Vagina (tissue), 2 donors: Measurements from ENCODE around the gene ZNF687. TPM values are rescaled to one million over a fixed set of nuclear protein-coding genes. Genes with fewer than 3 reads are reported as not detected.

Source experiments
- DNase-seq, 2 donors: peaks; one replicate each; pipeline ENCODE4 v3.0.0-alpha.2; 2017; ENCODE audit errors: extremely low spot score in 2 of 2
- H3K27ac ChIP-seq: fragments of 200-600 bp; sonication (generic); one replicate; pipeline ENCODE4 v1.5.1; 2019
- H3K27me3 ChIP-seq: fragments of 200-600 bp; sonication (generic); one replicate; pipeline ENCODE4 v1.5.1; 2019
- H3K36me3 ChIP-seq, 2 donors: fragments of 200-600 bp; sonication (generic); one replicate each; pipeline ENCODE4 v1.5.1; 2017 to 2019
- H3K4me1 ChIP-seq: fragments of 200-600 bp; sonication (generic); one replicate; pipeline ENCODE4 v1.5.1; 2019
- H3K4me3 ChIP-seq, 2 donors: fragments of 200-600 bp; sonication (generic); 1 replicate in 1 of 2; 2 replicates in 1 of 2; pipeline ENCODE4 v1.5.1; 2016 to 2019
- H3K9me3 ChIP-seq: fragments of 200-600 bp; sonication (generic); one replicate; pipeline ENCODE4 v1.5.1; 2019
- CTCF ChIP-seq, 3 experiments: fragments of 450-650 bp in 2 of 3; fragments of 200-600 bp in 1 of 3; sonication (generic) in 1 of 3; IDR thresholded peaks; one replicate each; pipeline ENCODE4 v1.5.1; 2017 to 2019; ENCODE audit warnings: antibody characterized with exemption in 3 of 3, mild to moderate bottlenecking in 2 of 3, moderate library complexity in 2 of 3
- POLR2A ChIP-seq, 2 donors: fragments of 450-650 bp; IDR thresholded peaks; one replicate each; pipeline ENCODE4 v1.6.1; 2017; ENCODE audit warnings: antibody characterized with exemption in 2 of 2, mild to moderate bottlenecking in 2 of 2, moderate library complexity in 2 of 2
- POLR2AphosphoS5 ChIP-seq, 2 donors: sonication (generic); formaldehyde crosslinking; IDR thresholded peaks; one replicate each; pipeline ENCODE4 v1.9.0; 2017; ENCODE audit warnings: antibody characterized with exemption in 2 of 2, mild to moderate bottlenecking in 2 of 2, low read depth in 1 of 2; ENCODE audit not compliant: insufficient read depth in 1 of 2
- intact Hi-C: fragments of 100-400 bp; cut with DNase I; formaldehyde crosslinking; loops from one replicate; pipeline ENCODE4 v1.15.1; 2023
- total RNA-seq: library from RNA; depleted of rRNA; stranded (reverse); fragments of >200 nt; gene quantifications from one replicate; pipeline ENCODE4 v1.2.3, GENCODE V29; 2016

The ZNF687 gene
- total RNA-seq, 1 donor from 2014 or later = 26.8 TPM

GRCh38 chr1:151326619-151327222, 44.6 kb downstream of the ZNF687 start:
- Histone ChIP-seq H3K9me3 (no peaks in the 10 kb centered on the region), H3K27ac (peak overlapping the region; percentile 92), H3K27me3 (no peaks in the 10 kb centered on the region), H3K36me3 (peaks cover 0 to 31% of the 10 kb centered on the region in 2 donors), H3K4me1 (peaks cover 50% of the 10 kb centered on the region), H3K4me3 (peak overlapping the region; percentile 62 to 86)
- DNase-seq = no peak
- intact Hi-C loops = loop anchor here (1.0 kb wide), 1 partner anchor 44 kb away; the partner anchor contains the start of gene ZNF687
- no peak for TF ChIP-seq POLR2AphosphoS5 (IDR thresholded peaks at IDR 0.05; ENCODE audit: insufficient read depth in 1 of 2, low read depth in 1 of 2)
- TF ChIP-seq POLR2A (IDR thresholded peaks at IDR 0.05) = no peak
- TF ChIP-seq CTCF (IDR thresholded peaks at IDR 0.05) = no peak

GRCh38 chr1:151327223-151327902, 45.3 kb downstream of the ZNF687 start, which contains the start of gene PI4KB:
Gene PI4KB (minus strand): TSS chr1:151327416. CDS start chr1:151316481, 10,935 bp downstream.
- H3K27ac ChIP-seq = peak within 1 kb of the TSS; percentile 92
- intact Hi-C loops = loop anchor here (1.0 kb wide), 1 partner anchor 45 kb away; the partner anchor contains the start of gene ZNF687
- peak in 1 of 2 donors; percentile 98 for DNase-seq

GRCh38 chr1:151327903-151328674, 46.0 kb downstream of the ZNF687 start:
- TF ChIP-seq POLR2AphosphoS5 (IDR thresholded peaks at IDR 0.05; ENCODE audit: insufficient read depth in 1 of 2, low read depth in 1 of 2) (peak in 1 of 2 donors; percentile 2), CTCF (IDR thresholded peaks at IDR 0.05) (no peak)
- intact Hi-C loops = loop anchor here (1.0 kb wide), 1 partner anchor 46 kb away; the partner anchor contains the start of gene ZNF687
- DNase-seq = no peak
- Histone ChIP-seq H3K36me3 (peaks cover 0 to 18% of the 10 kb centered on the region in 2 donors), H3K9me3 (no peaks in the 10 kb centered on the region), H3K27ac (peak overlapping the region; percentile 92), H3K4me3 (peak overlapping the region; percentile 62 to 86), H3K27me3 (no peaks in the 10 kb centered on the region), H3K4me1 (peaks cover 40% of the 10 kb centered on the region)

More at GRCh38 chr1:151327223-151327902, 45.3 kb downstream of the ZNF687 start, which contains the start of gene PI4KB:
- Histone ChIP-seq H3K4me1 (peaks cover 45% of the 10 kb centered on the region), H3K27me3 (no peaks in the 10 kb centered on the region), H3K9me3 (no peaks in the 10 kb centered on the region), H3K4me3 (peak within 1 kb of the TSS; percentile 62 to 86), H3K36me3 (peaks cover 0 to 25% of the 10 kb centered on the region in 2 donors)
- TF ChIP-seq CTCF (IDR thresholded peaks at IDR 0.05) = no peak
- peak; percentile 73 to 97 for TF ChIP-seq POLR2AphosphoS5 (IDR thresholded peaks at IDR 0.05; ENCODE audit: insufficient read depth in 1 of 2, low read depth in 1 of 2)

- H3K4me3 ChIP-seq = no peak overlapping the region
- H3K27ac ChIP-seq = no peak overlapping the region
- no peaks in the 10 kb centered on the region for H3K27me3 ChIP-seq
- H3K9me3 ChIP-seq = no peaks in the 10 kb centered on the region
- TF ChIP-seq POLR2A (IDR thresholded peaks at IDR 0.05) = no peak
- no peak for TF ChIP-seq CTCF (IDR thresholded peaks at IDR 0.05)
- no peak for TF ChIP-seq POLR2AphosphoS5 (IDR thresholded peaks at IDR 0.05; ENCODE audit: insufficient read depth in 1 of 2, low read depth in 1 of 2)
- intact Hi-C loops = no loop called here
- H3K36me3 ChIP-seq = no peaks in the 10 kb centered on the region
- no peak for DNase-seq
- no peaks in the 10 kb centered on the region for H3K4me1 ChIP-seq
These were observed 52.7 kb downstream of the ZNF687 start for GRCh38 chr1:151334822-151335221.
